CD4-positive, alpha-beta T cell treated with Interleukin-17A for 4 hours (primary cell): ENCODE data around the gene TRAPPC1.
"Not testable (repeated sequence)": the region's sequence is repeated elsewhere in the genome, so short reads cannot be mapped to it uniquely, and the experiment has no call there.

ENCODE experiments used
- DNase-seq: peaks from one replicate; pipeline ENCODE4 v3.0.0-alpha.2; 2020; ENCODE audit warnings: mixed read lengths

TRAPPC1 gene, protein sequence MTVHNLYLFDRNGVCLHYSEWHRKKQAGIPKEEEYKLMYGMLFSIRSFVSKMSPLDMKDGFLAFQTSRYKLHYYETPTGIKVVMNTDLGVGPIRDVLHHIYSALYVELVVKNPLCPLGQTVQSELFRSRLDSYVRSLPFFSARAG

DNA sequence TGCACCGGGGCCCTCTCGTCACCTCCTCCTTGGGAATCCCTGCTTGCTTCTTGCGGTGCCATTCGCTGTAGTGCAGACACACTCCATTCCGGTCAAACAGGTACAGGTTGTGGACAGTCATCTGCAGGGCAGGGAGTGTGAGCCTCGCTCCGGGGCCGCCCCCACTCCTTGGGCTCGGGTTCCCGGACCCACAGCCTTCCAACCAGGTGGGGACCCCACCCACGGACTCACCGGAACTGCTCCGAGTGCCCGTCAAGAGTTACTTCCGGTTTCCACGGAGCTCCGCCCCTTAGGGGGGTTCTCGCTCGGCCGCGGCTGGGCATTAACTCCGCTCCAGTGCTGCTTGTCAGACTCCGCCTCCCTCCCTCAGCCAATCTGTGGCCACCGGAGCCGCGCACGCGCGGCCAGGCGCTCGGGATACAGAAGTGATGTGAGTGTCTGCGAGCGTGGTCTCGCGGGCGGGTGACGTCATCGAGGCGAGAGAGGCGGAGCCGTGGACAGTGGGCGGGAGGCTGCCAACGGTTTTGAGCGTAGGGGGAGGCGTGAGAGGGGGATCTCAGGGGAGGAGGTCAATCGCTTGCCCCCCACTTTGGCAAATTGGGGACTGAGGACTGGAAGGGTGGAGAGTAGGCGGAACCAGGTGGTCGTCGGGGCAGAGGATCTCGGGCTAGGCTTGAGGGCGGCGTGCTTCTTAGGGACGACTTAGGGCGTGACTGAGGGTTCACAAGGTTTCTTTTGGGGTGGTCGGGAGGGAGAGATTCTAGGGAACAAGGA lies at the start of gene TRAPPC1, which contains the start of gene CNTROB:
TRAPPC1 (minus strand) TSS at position 238 of the 774 bp plus-strand sequence; CDS start at position 121, 117 bp downstream.
CNTROB (plus strand) TSS at position 498 of the 774 bp plus-strand sequence. CDS start 874 bp downstream, outside the sequence.
- DNase-seq = peak; percentile 99

DNA sequence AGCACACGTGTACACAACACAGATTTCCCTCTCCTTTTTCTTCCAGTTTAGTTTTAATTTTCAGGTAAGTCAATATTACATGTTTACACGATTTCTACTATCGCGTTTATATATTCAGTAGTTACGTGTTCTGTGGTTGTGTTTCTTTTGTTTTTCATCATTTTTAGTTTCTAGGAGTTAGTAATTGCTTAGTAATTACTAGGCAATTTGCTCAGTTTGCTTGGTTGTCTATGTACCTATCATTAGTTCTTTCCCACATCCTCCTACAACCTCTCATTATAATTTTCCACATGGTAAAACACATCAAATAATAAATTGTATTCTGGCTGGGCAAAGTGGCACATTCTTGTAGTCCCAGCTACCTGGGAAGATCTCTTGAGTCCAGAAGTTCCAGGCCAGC lies 46.1 kb upstream of the TRAPPC1 start:
- DNase-seq = no peak

DNA sequence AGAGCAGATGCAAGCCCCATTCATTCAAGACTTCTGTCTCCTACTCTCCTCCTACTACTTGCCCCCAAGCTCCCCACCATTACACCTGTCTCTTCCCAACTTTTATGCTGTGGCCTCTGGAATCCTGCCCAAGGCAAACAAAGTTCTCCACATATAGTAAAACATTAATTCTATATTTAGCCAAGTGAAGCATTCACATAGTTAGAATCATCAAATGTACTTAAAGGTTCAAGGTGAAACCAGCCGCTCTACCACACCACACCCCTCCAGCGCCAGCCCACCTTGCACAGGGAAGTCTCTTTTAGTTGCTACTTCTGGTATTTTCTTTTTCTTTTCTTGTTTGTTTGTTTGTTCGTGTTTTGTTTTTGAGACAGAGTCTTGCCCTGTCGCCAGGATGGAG lies 45.3 kb upstream of the TRAPPC1 start:
- no peak for DNase-seq

DNA sequence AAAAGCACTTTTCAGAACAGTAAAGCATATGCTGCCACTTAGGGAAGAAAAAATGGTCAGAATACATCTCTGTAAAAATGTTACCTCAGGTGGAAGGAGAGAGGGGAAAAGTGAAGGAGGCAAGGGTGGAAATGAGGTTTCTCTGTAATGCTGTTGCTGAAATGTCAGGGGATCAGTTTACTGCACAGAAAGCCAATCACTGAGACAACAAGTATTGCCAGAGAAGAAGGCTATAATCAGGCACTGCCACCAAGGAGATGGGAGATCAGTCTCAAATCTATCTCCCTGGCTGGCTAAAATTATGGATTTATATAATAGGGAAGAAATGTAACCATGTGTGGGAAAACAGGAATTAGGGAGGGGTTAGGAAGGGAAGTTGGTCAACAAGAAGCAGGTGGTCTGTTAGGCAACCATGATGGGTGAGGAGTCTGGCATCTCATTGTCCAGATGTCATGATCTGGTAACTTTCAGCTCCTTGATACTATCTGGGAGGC lies 42.9 kb upstream of the TRAPPC1 start:
- no peak for DNase-seq

DNA sequence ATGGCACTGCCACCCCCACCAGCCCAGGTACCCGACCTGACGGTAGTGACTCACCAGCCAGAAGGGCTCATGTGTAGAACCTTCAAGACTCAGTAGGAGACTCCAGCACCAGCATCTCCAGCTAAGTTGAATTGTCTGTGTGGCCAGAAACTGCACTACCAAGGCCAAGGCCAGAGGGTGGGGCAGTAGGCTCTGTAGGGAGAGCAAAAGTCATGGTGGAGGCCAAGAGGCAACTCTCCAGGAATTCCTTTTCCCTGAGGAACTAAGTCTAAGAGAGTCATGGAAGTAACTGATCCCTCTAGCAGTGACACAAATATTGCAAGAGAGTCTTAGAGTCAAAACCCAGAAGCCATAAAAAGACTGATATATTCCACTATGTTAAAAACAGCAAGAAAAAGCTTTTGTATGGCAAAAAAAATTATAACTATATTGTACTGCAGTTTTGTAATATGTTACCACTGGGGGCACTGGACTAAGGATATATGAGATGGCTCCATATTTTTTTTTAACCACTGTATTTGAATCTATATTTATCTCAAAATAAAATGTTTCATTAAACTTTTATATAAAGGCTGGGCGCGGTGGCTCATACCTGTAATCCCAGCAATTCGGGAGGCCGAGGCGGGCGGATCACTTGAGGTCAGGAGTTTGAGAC lies 40.5 kb upstream of the TRAPPC1 start:
- DNase-seq = no peak

DNA sequence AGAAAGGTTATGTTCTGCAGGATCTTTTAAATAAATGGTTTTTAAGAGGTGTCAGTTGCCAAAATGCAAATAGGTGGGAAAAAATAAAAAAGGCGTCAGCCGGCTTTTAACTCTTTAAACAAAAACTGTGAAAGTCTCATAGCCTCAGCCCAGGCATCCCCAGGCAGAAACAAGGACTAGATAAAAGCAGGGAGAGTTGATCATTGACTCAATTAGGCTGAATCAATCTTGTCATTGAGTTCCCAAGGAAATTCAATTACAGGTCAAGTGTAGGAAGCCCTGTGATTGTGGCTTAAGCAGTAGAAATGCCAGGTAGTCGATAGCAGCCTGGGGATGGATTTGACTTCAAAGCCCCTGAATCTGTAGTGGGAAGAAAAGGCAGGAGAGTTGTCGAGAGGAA lies 39.9 kb upstream of the TRAPPC1 start:
- DNase-seq = no peak

DNA sequence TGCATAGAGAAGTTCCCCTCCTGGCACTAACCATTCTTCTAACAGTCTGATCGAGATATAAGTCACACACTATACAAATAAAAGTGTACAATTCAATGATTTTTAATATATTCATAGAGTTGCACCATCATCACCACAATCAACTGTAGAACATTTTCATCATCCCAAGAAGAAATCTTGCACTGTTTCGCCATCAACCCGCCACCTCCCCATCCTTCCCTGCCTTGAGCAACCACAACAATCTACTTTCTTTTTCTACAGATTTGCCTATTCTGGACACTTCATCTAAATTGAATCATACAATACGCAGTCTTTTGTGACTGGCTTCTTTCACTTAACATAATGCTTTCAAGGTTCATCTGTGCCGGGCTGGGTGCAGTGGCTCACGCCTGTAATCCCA lies 37.7 kb upstream of the TRAPPC1 start:
- no peak for DNase-seq

DNA sequence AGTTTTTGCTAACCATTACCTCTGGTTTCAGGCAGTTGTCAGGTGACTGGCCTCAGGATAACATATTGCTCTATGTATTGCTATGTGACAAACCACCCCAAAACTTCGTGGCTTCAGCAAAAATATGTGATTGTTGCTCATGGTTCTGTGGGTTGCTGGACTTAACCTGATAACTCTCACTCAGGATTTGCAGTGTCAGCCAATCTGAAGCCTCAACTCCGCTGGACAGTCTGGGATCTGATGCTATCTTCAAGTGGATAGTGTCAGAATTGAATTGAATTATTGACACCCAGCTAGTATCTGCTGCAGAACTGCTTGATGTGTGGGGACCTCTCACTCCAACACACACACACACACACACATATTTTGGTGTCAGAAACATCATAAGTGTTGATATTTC lies 36.0 kb upstream of the TRAPPC1 start:
- DNase-seq = no peak

DNA sequence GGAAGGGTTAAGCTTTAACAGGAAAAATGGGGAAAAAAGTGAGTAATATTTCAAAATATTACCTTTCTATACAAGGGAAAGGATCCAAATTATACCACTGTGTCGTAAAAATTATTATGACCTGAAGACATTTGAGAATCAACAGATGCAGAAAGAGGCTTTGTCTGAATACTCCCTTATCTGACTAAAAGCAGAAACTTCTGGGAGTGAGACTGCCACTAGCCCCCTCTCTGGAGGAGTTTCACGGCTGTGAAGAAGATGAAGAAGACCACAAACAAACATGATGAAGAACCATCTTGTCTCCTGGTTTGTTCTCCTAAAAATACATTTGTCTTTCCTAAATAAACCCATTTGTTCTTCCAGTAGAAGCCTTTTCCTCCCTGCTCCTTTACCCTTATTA lies 29.7 kb upstream of the TRAPPC1 start:
- DNase-seq = no peak

DNA sequence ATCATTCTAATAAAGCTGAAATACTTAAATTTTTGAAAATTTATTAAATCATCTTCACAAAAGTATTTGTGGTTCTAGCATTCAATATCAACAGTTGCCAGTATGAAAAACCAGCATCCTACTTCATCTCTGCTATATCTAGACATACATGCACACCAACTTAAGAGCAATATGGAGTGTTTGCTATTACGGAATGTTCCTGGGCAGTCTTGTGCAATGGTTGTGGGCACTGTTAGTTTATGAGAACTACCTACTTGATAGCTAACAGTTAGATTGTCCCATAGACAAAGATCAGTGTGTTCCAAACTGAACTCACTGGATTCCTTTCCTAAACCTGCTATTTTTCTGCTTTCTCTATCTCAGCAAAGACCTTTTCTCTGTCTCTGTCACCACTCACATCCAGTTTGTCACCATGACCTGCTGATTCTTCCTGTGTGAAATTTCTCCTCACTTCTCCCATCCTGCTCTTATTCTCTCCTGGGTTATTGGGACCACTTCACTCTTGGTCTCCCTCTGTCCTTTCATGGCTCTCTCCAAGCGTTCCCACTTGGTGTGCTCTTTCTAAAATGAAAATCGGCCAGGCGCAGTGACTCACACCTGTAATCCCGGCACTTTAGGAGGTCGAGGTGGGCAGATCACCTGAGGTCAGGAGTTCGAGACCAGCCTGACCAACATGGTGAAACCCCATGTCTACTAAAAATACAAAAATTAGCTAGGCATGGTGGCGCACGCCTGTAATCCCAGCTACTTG lies 27.9 kb upstream of the TRAPPC1 start:
- DNase-seq = no peak

DNA sequence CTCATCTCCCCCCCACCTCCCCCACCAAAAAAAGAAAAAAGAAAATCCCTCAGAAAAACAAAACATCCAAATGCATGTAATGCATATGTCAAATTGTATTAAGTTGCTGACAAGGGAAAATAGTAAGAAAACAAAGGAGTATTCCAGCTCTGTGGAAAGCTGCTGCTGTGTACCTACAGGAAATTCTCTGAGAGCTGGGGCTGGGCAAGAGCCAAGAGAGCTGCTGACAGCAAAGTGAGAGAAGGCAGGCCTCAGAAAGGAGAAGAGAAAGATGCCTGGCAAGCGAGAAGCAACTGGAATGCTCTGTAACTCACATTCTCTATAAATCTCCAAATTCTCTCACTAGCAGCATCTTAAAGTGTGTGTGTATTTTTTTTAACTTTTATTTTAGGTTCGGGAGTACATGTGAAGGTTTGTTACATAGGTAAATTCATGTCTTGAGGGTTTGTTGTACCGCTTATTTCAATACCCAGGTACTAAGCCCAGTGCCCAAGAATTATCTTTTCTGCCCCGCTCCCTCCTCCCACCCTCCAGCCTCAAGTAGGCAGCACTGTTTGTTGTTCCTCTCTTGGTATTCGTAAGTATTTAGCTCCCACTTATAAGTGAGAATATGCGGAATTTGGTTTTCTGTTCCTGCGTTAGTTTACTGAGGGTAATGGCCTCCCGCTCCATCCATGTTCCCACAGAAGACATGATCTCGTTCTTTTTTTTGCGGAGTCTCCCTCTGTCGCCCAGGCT lies 24.7 kb upstream of the TRAPPC1 start:
- DNase-seq = no peak

DNA sequence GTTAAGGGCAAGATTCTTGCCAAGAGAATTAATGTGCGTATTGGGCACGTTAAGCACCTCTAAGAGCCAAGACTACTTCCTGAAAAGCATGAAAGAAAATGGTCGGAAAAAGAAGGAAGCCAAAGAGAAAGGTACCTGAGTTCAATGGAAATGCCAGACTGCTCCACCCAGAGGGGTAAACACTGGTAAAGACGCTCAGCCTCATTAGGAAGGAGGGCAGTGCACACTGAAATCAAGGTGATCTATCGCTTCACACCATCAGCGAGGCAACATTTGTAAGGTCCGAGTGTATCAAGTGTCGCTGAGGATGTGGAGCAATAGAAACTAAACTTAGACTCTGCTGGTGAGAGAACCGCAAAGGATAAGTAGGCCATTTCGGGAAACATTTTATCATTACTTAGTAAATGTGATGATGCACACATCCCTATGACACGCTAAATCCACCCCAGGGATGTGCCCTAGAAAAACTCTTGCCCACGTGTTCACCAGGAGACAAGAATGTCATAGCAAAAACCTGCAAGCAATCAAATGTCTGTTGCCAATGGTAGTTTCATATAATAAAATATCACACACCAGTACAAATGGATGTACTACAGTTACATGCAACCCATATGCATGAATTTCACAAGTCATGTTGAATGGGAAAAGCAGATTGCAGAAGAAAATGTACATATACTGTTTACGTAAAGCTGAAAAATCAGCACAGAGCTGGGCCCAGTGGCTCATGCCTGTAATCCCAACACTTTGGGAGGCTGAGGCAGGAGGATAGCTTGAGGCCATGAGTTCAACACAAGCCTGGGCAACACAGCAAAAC lies 23.9 kb upstream of the TRAPPC1 start:
- no peak for DNase-seq

DNA sequence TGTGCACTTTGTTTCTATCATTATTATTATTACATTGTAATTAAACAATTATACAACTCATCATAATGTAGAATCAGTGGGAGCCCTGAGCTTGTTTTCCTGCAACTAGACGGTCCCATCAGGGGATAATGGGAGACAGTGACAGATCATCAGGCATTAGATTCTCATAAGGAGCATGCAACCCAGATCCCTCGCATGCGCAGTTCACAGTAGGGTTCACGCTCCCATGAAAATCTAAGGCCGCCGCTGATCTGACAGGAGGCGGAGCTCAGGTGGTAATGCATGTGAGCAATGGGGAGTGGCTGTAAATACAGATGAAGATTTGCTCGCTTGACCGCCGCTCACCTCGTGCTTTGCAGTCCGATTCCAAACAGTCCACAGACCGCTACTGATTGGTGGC lies 21.5 kb upstream of the TRAPPC1 start:
- not testable (repeated sequence) for DNase-seq

DNA sequence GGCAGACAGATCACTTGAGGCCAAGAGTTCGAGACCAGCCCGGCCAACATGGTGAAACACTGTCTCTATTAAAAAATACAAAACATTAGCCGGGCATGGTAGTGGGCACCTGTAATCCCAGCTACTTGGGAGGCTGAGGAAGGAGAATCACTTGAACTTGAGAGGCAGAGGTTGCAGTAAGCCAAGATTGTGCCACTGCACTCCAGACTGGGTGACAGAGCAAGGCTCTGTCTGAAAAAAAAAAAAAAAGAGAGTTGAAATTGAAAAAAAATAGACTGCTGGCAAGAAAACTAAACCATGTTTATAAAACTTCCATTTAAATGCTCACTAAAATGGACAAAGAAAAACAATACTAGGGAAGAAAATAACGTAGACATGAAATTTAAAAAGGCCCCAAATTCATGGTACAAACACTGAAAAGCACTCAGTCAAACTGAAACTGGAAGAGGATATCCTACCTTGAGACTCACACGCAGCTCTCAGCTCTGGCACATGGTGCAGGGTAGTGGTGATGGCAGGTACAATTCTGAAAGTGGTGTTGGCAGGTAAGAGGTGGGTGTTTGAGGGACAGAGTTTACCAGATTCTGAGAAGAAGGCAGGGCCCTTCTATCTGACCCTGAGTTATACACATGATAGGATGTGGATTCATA lies 19.5 kb upstream of the TRAPPC1 start:
- peak; percentile 17 for DNase-seq

DNA sequence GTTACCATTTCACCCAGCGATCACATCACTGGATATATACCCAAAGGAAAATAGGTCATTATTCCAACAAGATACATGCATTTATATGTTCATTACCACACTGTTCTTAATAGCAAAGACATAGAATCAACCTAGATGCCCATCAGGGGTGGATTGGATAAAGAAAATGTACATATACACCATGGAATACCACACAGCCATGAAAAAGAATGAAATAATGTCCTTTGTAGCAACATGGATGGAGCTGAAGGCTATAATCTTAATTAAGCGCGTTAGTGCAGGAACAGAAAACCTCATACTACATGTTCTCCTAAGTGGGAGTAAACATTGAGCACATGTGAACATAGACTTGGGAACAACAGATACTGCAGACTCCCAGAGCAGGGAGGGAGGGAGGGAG lies 18.8 kb upstream of the TRAPPC1 start:
- no peak for DNase-seq

DNA sequence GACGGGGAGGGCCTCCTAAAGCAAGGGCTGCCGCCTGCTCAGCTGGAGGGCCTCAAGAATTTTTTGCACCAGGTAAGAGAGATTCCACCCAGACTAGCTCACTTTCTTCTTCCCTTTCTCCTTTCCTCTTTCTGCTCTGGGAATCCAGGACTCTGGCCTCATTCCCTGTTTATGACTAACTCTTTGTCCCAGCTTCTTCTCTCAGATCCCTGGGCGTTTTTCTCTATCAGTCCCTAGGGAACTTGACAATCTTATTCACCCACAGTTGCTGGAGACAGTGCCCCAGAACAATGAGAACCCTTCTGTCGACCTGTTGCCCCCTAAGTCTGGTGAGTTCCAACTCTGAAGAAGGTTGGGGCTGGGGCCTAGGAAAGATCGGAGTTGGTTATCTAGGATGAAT lies 15.9 kb upstream of the TRAPPC1 start:
- DNase-seq = no peak

DNA sequence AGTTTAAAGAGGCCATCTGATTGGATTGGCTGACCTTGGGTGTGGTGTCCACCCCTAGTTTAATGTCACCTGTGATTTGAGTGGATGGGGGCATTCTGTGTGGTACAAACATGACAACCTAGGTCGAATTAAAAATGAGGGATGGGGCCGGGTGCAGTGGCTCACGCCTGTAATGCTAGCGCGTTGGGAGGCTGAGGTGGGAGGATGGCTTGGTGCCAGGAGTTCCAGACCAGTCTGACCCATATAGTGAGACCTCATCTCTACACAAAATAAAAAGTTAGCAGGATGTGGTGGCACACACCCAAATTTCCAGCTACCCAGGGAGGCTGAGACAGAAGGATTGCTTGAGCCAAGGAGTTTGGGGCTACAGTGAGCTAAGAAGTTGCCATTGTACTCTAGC lies 14.7 kb upstream of the TRAPPC1 start:
- no peak for DNase-seq

DNA sequence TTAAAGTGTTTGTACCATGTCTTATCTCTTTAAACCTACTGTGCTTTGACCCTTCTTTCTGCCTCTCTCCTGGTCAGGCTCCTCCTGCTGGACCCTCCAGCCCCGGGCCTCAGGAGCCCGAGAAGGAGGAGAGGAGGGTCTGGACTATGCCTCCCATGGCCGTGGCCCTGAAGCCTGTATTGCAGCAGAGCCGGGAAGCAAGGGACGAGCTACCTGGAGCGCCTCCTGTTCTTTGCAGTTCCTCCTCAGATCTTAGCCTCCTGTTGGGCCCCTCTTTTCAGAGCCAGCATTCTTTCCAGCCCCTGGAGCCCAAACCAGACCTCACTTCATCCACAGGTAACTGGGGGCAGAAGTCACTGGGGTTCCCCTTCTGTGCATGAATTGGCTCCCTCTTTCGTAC lies 13.9 kb upstream of the TRAPPC1 start:
- no peak for DNase-seq

DNA sequence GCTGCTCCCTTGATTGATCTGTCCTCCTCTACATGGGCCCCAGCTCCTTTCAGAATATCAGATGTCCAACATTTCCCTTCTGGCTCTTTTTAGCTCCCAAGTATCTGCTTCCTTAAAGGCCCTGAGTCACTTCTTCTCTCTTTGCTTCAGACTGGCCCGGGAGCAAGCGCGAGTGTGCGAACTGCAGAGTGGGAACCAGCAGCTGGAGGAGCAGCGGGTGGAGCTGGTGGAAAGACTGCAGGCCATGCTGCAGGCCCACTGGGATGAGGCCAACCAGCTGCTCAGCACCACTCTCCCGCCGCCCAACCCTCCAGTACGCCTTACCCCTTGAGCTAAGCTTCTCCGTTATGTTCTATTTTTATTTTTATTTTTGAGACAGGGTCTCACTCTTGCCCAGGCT lies 12.6 kb upstream of the TRAPPC1 start:
- DNase-seq = no peak

DNA sequence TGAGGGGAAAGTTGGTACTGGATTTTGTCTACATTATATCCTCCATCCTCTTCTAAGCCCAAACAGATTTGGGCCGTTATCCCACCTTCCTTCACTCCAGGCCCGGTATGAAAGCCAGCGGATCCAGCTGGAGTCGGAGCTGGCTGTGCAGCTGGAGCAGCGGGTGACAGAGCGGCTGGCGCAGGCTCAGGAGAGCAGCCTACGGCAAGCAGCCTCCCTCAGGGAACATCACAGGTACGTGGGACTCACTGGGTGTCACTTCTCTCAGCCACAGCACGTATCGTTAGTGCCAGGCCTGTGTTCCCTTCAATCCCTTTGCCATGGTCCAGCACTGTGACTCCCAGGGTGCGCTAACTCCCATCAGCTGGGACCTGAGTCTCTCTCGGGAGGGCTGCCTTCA lies 11.5 kb upstream of the TRAPPC1 start:
- no peak for DNase-seq

DNA sequence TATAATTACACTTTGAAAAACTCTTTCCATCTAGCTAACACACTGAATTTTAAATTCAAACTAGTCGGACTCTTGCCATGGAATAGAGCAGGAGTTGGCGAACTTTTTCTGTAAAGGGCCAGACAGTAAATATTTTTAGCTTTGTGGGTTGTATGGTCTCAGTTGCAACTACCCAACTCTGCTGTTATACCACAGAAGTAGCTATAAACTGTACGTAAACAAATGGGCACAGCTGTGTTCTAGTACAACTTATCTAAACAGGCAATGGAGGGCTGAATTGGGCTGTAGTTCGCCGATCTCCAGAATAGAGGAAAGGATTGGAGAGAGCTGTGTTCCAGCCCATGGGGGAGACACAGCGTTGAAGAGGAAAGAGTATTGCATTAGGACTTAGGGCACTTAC lies 9.0 kb upstream of the TRAPPC1 start:
- no peak for DNase-seq
